Ishikawa (cell line): ENCODE data around the gene CLDN7.

Experiments used
- CEBPB ChIP-seq: IDR thresholded peaks from 2 replicates; pipeline ENCODE4 v1.6.1; 2012
- CREB1 ChIP-seq: IDR thresholded peaks from 2 replicates; pipeline ENCODE4 v1.6.1; 2012; ENCODE audit warnings: low read depth
- EGR1 ChIP-seq: IDR thresholded peaks from 2 replicates; pipeline ENCODE4 v1.6.1; 2012
- EP300 ChIP-seq: IDR thresholded peaks from 2 replicates; pipeline ENCODE4 v1.6.1; 2012; ENCODE audit warnings: borderline replicate concordance
- FOXM1 ChIP-seq: IDR thresholded peaks from 2 replicates; pipeline ENCODE4 v1.6.1; 2012; ENCODE audit warnings: low read depth, borderline replicate concordance
- MAX ChIP-seq: IDR thresholded peaks from 2 replicates; pipeline ENCODE4 v1.6.1; 2012
- NFIC ChIP-seq: IDR thresholded peaks from 2 replicates; pipeline ENCODE4 v1.6.1; 2012
- RAD21 ChIP-seq: IDR thresholded peaks from 2 replicates; pipeline ENCODE4 v1.6.1; 2012; ENCODE audit warnings: low read depth
- REST ChIP-seq: IDR thresholded peaks from 2 replicates; pipeline ENCODE4 v1.6.1; 2012; ENCODE audit warnings: low read depth, mild to moderate bottlenecking
- TAF1 ChIP-seq: IDR thresholded peaks from 2 replicates; pipeline ENCODE4 v1.6.1; 2012; ENCODE audit warnings: low read depth, mild to moderate bottlenecking
- TCF12 ChIP-seq: IDR thresholded peaks from 2 replicates; pipeline ENCODE4 v1.6.1; 2012; ENCODE audit warnings: low read depth
- TEAD4 ChIP-seq: IDR thresholded peaks from 2 replicates; pipeline ENCODE4 v1.6.1; 2012
- USF1 ChIP-seq: IDR thresholded peaks from 2 replicates; pipeline ENCODE4 v1.6.1; 2012
- YY1 ChIP-seq: IDR thresholded peaks from 2 replicates; pipeline ENCODE4 v1.6.1; 2012; ENCODE audit warnings: low read depth
- ZBTB7A ChIP-seq: IDR thresholded peaks from 2 replicates; pipeline ENCODE4 v1.6.1; 2012; ENCODE audit warnings: low read depth

CLDN7 gene

DNA sequence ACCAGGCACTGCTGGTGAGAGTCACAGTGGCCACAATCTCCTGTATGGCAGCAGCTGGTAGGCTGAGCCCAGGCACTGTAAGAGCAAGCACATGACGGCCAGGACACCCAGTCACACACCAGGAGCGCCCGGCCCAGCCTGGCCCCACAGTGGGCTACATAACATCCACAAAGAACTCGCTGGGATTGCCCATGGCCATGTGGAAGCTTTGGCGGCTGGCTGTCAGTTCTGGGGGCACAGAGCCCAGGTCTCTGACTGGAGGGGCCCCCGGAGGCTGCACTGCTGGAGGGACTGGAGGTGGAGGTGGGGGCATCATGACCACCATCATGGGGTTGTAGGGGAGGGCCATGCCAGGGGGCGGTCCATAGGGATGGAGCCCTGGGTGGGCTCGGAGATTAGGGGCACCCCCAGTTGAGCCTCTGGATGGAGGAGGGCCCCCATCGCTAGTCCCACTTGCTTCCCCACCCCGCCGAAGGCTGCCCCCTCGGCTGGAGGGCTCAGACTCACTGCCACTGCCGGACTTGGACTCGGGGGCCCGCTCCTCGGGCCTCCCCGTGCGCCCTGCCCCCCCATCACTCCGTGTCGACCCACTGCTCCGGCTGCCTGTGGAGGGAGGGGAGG lies 36.5 kb downstream of the CLDN7 start:
- no peak for TF ChIP-seq FOXM1
- TF ChIP-seq REST = no peak
- no peak for TF ChIP-seq TCF12
- no peak for TF ChIP-seq YY1
- TF ChIP-seq TEAD4 = no peak
- TF ChIP-seq NFIC = no peak
- TF ChIP-seq MAX = no peak
- no peak for TF ChIP-seq ZBTB7A
- TF ChIP-seq CREB1 = no peak
- TF ChIP-seq USF1 = no peak
- no peak for TF ChIP-seq TAF1
- TF ChIP-seq EGR1 = no peak
- no peak for TF ChIP-seq RAD21
- TF ChIP-seq EP300 = no peak
- TF ChIP-seq CEBPB = no peak

DNA sequence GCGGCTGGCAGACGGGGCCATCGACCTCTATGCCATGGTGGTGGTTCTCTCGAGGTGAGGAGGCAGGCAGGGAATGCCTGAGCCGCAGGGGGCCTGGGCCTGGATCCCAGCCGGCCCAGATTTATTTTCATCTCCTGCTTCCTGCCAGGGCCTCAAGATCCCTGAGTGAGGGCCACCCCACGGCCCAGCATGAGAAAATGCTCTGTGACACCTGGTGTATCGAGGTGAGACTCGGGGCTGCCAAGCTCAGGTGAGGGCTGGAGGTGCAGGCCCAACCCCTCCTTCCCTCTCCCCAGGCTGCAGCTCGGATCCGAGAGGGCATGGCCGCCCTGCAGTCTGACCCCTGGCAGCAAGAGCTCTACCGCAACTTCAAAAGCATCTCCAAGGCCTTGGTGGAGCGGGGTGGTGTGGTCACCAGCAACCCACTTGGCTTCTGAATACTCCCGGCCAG lies 37.6 kb downstream of the CLDN7 start:
- TF ChIP-seq ZBTB7A (no peak), NFIC (no peak), REST (no peak), EGR1 (no peak), RAD21 (no peak), EP300 (no peak), CREB1 (no peak), USF1 (no peak), FOXM1 (no peak), TCF12 (no peak), CEBPB (no peak), YY1 (no peak), TEAD4 (no peak)

GRCh38 chr17:7224110-7224509 lies 38.2 kb downstream of the CLDN7 start:
- TF ChIP-seq USF1 = no peak
- no peak for TF ChIP-seq CEBPB
- TF ChIP-seq TCF12 = no peak
- no peak for TF ChIP-seq REST
- TF ChIP-seq FOXM1 = no peak
- TF ChIP-seq NFIC = no peak
- no peak for TF ChIP-seq EP300
- no peak for TF ChIP-seq TEAD4
- TF ChIP-seq CREB1 = no peak
- TF ChIP-seq ZBTB7A = no peak
- TF ChIP-seq TAF1 = no peak
- TF ChIP-seq EGR1 = no peak
- no peak for TF ChIP-seq YY1
- no peak for TF ChIP-seq RAD21
- TF ChIP-seq MAX = no peak

DNA sequence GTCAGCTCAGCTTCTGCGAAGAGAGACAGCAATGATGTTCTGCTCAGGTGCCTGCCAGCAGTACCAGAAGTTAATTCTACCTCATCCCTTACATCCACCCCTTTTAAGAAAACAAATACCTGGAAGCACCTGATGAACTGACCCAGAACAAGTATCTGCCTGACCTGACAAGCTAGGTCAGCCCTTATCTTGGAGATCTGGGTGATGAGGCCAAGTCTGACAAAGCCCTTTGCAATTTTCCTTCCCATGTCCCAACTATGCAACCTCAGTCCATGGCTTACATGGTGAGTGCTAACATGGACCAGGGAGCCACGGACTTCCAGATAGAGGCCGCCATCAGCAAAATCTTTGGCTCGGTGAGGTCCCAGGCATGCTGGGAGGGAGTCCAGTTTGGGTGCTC lies 38.9 kb downstream of the CLDN7 start:
- TF ChIP-seq REST (no peak), ZBTB7A (no peak), TEAD4 (no peak), TAF1 (no peak), NFIC (no peak), EGR1 (no peak), YY1 (no peak), TCF12 (no peak), CEBPB (no peak), USF1 (no peak), EP300 (no peak), FOXM1 (no peak)
